PC-3 (cell line): ENCODE results near the gene CMBL. TPM values are rescaled to one million over a fixed set of nuclear protein-coding genes. Genes with fewer than 3 reads are reported as not detected.

Source experiments
- ATAC-seq: fragments of 200-7000 bp; cut with Tn5 transposase; 2 replicates; pipeline ENCODE4 v1.9.1; 2020; ENCODE audit warnings: mild to moderate bottlenecking, moderate library complexity
- BruUV-seq: library from RNA; stranded (reverse); fragments of 400-500 nt; replicated peaks from 2 replicates; lab custom pipeline; 2021; lab: Mats Ljungman, UMichigan
- CTCF ChIA-PET: fragments of 300-600 bp; sonication (Branson Sonifier 250); formaldehyde crosslinking; loops from one replicate; lab custom pipeline; 2022; ENCODE audit warnings: antibody characterized with exemption; lab: Charles Lee
- POLR2A ChIA-PET: fragments of 300-600 bp; sonication (Branson Sonifier 250); formaldehyde crosslinking; loops from one replicate; lab custom pipeline; 2022; ENCODE audit warnings: antibody characterized with exemption; ENCODE audit not compliant: unreplicated experiment; lab: Charles Lee
- DNase-seq: peaks from one replicate; pipeline ENCODE4 v3.0.0-alpha.2; 2015
- H2AFZ ChIP-seq: fragments of 300-600 bp; sonication (generic); 2 replicates; pipeline ENCODE4 v1.6.0; 2016; ENCODE audit warnings: antibody characterized with exemption, low read length
- H3F3A ChIP-seq: fragments of 300-600 bp; sonication (generic); one replicate; pipeline ENCODE4 v1.6.0; 2017; ENCODE audit warnings: antibody characterized with exemption, low read length, control low read depth, mild to moderate bottlenecking; ENCODE audit not compliant: unreplicated experiment
- H3K27ac ChIP-seq: fragments of 300-600 bp; sonication (generic); 2 replicates; pipeline ENCODE4 v1.5.1; 2016; ENCODE audit warnings: mild to moderate bottlenecking, low read length
- H3K27me3 ChIP-seq: fragments of 300-600 bp; sonication (generic); 2 replicates; pipeline ENCODE4 v1.6.1; 2016; ENCODE audit warnings: low read length, mixed read lengths
- H3K36me3 ChIP-seq: fragments of 300-600 bp; sonication (generic); 2 replicates; pipeline ENCODE4 v1.6.1; 2016; ENCODE audit warnings: low read depth, mixed run types, low read length, mixed read lengths
- H3K4me1 ChIP-seq: fragments of 300-600 bp; sonication (generic); 2 replicates; pipeline ENCODE4 v1.5.1; 2016; ENCODE audit warnings: low read length; ENCODE audit not compliant: insufficient read depth
- H3K4me2 ChIP-seq: fragments of 300-600 bp; sonication (generic); 2 replicates; pipeline ENCODE4 v1.6.0; 2016; ENCODE audit warnings: low read length
- H3K4me3 ChIP-seq: fragments of 300-600 bp; sonication (generic); 2 replicates; pipeline ENCODE4 v1.5.1; 2016; ENCODE audit warnings: mild to moderate bottlenecking, low read length, mixed read lengths
- H3K79me2 ChIP-seq: fragments of 300-600 bp; sonication (generic); 2 replicates; pipeline ENCODE4 v1.6.1; 2017; ENCODE audit warnings: low read length, mixed read lengths
- H3K9ac ChIP-seq: fragments of 300-600 bp; sonication (generic); 2 replicates; pipeline ENCODE4 v1.6.0; 2016; ENCODE audit warnings: mild to moderate bottlenecking, low read length
- H3K9me2 ChIP-seq: fragments of 300-600 bp; sonication (generic); replicated peaks from 2 replicates; pipeline ENCODE4 v1.6.1; 2016; ENCODE audit warnings: mixed run types, low read length, mixed read lengths
- H3K9me3 ChIP-seq: fragments of 300-600 bp; sonication (generic); 2 replicates; pipeline ENCODE4 v1.6.1; 2016; ENCODE audit warnings: low read length, mixed read lengths
- H4K20me1 ChIP-seq: fragments of 300-600 bp; sonication (generic); 2 replicates; pipeline ENCODE4 v1.6.1; 2016; ENCODE audit warnings: low read length, mixed read lengths
- EZH2 ChIP-seq: fragments of 300-600 bp; sonication (generic); IDR thresholded peaks from one replicate; pipeline ENCODE4 v1.6.1; 2017; ENCODE audit warnings: antibody characterized with exemption, mild to moderate bottlenecking, low read length; ENCODE audit not compliant: unreplicated experiment
- EZH2phosphoT487 ChIP-seq: fragments of 300-600 bp; sonication (generic); IDR thresholded peaks from 2 replicates; pipeline ENCODE4 v1.6.1; 2018; ENCODE audit warnings: mild to moderate bottlenecking, antibody characterized with exemption, low read length, borderline replicate concordance
- intact Hi-C: fragments of 100-400 bp; cut with micrococcal nuclease; formaldehyde crosslinking; loops from 2 replicates; pipeline ENCODE4 v1.9.0; 2023
- total RNA-seq: library from RNA; depleted of rRNA; stranded (reverse); fragments of >200 nt; gene quantifications from 2 replicates; pipeline ENCODE4 v1.2.3, GENCODE V29; 2014
- TF ChIP-seq, protein P1 (sequence below): fragments of 300-600 bp; sonication (generic); conservative IDR thresholded peaks from 2 replicates; pipeline ENCODE4 v1.5.1; 2017; ENCODE audit warnings: antibody characterized with exemption, low read depth, mild to moderate bottlenecking, low read length

The CMBL gene
- total RNA-seq, 1 experiment from 2014 or later = 35.7 TPM

DNA sequence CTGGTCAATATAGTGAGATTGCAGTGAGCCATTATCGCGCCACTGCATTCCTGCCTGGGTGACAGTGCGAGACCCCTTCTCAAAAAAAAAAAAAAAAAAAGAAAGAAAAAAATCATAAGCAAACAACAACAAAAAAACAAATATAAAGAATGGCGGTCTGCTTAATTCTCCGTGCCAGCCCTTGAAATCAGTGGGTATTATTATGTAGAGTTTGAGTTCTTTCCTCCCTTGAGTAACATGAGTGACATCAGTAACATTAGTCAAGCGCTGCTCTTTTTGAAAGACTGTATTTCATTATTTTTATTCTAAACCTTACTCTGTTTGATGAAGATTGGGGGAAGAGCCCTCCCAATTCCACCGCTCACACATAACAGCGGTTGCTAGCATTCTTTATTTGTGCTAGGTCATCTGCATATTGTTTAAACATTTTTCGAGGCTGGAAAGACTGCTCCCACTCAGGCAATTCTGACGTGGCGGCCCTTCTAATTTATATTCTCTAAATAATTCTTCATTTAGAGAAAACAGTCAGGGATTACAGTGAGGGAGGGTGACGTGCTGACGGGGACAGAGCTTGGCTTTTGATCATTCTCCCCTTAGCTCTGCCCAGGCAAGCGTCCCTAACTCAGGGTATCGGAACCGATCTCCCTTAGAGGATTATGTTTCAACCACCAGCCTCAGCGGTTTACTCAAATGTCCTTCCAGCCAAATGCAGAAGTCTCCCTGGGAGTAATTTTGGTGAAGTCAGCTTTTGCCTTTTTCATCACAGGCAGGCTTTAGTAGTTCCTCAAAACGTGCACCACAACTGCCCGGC lies 44.9 kb upstream of the CMBL start:
- BruUV-seq = no TSS peak
- intact Hi-C loops = loop anchor here (1.0 kb wide), 1 partner anchor 42 kb away; no protein-coding TSS in a partner anchor
- H4K20me1 ChIP-seq = peaks cover 32% of the 10 kb centered on the region
- peak overlapping the region; percentile 92 for H3K4me3 ChIP-seq
- no peaks in the 10 kb centered on the region for H3K9me2 ChIP-seq
- DNase-seq = peak; percentile 54
- ATAC-seq = peak; percentile 7
- peak overlapping the region; percentile 94 for H3K4me2 ChIP-seq
- H3K27ac ChIP-seq = peak overlapping the region; percentile 84
- no peaks in the 10 kb centered on the region for H3K36me3 ChIP-seq
- peak overlapping the region; percentile 73 for H2AFZ ChIP-seq
- CTCF ChIA-PET = interaction anchor here (1.6 kb wide), 1 partner anchor 69 kb away, joined by 11 read pairs; no protein-coding TSS in a partner anchor
- POLR2A ChIA-PET = interaction anchor here (0.6 to 1.2 kb wide), 4 partner anchors 24 to 103 kb away, joined by 3 to 5 read pairs (median 4); no protein-coding TSS in a partner anchor
- H3K9me3 ChIP-seq = no peaks in the 10 kb centered on the region
- peaks cover 24% of the 10 kb centered on the region for H3K4me1 ChIP-seq
- peaks cover 55% of the 10 kb centered on the region for H3K79me2 ChIP-seq
- peak overlapping the region; percentile 92 for H3K9ac ChIP-seq
- H3F3A ChIP-seq = peaks cover 5% of the 10 kb centered on the region
- no peaks in the 10 kb centered on the region for H3K27me3 ChIP-seq
- TF ChIP-seq EZH2 = no peak
- TF ChIP-seq EZH2phosphoT487 = no peak
- TF ChIP-seq, protein P1, sequence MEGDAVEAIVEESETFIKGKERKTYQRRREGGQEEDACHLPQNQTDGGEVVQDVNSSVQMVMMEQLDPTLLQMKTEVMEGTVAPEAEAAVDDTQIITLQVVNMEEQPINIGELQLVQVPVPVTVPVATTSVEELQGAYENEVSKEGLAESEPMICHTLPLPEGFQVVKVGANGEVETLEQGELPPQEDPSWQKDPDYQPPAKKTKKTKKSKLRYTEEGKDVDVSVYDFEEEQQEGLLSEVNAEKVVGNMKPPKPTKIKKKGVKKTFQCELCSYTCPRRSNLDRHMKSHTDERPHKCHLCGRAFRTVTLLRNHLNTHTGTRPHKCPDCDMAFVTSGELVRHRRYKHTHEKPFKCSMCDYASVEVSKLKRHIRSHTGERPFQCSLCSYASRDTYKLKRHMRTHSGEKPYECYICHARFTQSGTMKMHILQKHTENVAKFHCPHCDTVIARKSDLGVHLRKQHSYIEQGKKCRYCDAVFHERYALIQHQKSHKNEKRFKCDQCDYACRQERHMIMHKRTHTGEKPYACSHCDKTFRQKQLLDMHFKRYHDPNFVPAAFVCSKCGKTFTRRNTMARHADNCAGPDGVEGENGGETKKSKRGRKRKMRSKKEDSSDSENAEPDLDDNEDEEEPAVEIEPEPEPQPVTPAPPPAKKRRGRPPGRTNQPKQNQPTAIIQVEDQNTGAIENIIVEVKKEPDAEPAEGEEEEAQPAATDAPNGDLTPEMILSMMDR = no peak

DNA sequence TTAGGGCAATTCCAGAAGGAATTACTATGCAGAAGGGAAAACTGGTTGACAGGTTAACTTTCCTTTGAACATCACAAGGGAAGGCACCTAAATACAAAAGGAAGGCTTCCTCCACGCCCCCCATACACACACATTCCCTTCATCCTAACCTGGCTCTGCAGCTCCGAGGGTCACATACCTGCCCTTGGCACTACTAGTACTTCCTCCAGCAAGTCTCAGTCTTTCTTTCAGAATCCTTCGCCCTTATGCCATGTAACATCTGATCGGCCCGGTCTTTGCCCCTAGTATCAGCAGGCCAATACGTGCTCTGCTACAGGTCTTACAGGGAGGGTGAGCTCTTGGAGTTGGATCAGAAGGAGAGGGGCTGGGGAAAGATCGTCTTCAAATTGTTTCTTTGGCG lies 44.2 kb upstream of the CMBL start:
- CTCF ChIA-PET = no interaction called here
- ATAC-seq (no peak), DNase-seq (no peak)
- Histone ChIP-seq H3K4me1 (peaks cover 20% of the 10 kb centered on the region), H3K27me3 (no peaks in the 10 kb centered on the region), H3K4me2 (no peak overlapping the region), H3K4me3 (no peak overlapping the region), H3K9me3 (no peaks in the 10 kb centered on the region), H4K20me1 (peaks cover 25% of the 10 kb centered on the region), H3K9ac (no peak overlapping the region), H3K36me3 (no peaks in the 10 kb centered on the region), H3K9me2 (no peaks in the 10 kb centered on the region), H3F3A (peaks cover 5% of the 10 kb centered on the region), H3K79me2 (peaks cover 48% of the 10 kb centered on the region), H2AFZ (no peak overlapping the region), H3K27ac (no peak overlapping the region)
- TF ChIP-seq EZH2phosphoT487 = no peak
- TF ChIP-seq, protein P1 = no peak
- no peak for TF ChIP-seq EZH2
- POLR2A ChIA-PET = interaction anchor here (0.6 kb wide), 1 partner anchor 90 kb away, joined by 9 read pairs; no protein-coding TSS in a partner anchor
- BruUV-seq = no TSS peak
- intact Hi-C loops = no loop called here
